Stimulated activated CD8-positive, alpha-beta memory T cell treated with anti-CD3 and anti-CD28 coated beads, Interleukin-15, amount 100 ng/mL, for 1 hour (primary cell): Measurements from ENCODE around the gene FAM162A.
"Not testable (repeated sequence)": the region's sequence is repeated elsewhere in the genome, so short reads cannot be mapped to it uniquely, and the experiment has no call there.

Source experiments
- DNase-seq: peaks from one replicate; pipeline ENCODE4 v3.0.0-alpha.2; 2020; ENCODE audit warnings: low read depth

FAM162A gene

GRCh38 chr3:122421101-122421500 is 37.1 kb downstream of the FAM162A start:
- no peak for DNase-seq

- DNase-seq, result no peak
These were observed 37.9 kb downstream of the FAM162A start for GRCh38 chr3:122421836-122422235.

GRCh38 chr3:122427857-122428471 is 44.0 kb downstream of the FAM162A start:
- no peak for DNase-seq

- no peak for DNase-seq
These were observed 46.4 kb downstream of the FAM162A start for GRCh38 chr3:122430371-122430770.

- DNase-seq, result no peak
These were observed 52.0 kb downstream of the FAM162A start for GRCh38 chr3:122435950-122436349.

- no peak for DNase-seq
These were observed 59.1 kb downstream of the FAM162A start for GRCh38 chr3:122443090-122443489.

GRCh38 chr3:122443762-122444490 is 59.9 kb downstream of the FAM162A start:
- not testable (repeated sequence) for DNase-seq

- not testable (repeated sequence) for DNase-seq
These were observed 60.5 kb downstream of the FAM162A start for GRCh38 chr3:122444491-122444887.

GRCh38 chr3:122448218-122448617 is 64.2 kb downstream of the FAM162A start:
- not testable (repeated sequence) for DNase-seq

- no peak for DNase-seq
These were observed 67.4 kb downstream of the FAM162A start for GRCh38 chr3:122451371-122451770.

- DNase-seq, result no peak
These were observed 72.1 kb downstream of the FAM162A start for GRCh38 chr3:122456074-122456473.

GRCh38 chr3:122457706-122458105 is 73.7 kb downstream of the FAM162A start:
- DNase-seq, result no peak

- no peak for DNase-seq
These were observed 75.0 kb downstream of the FAM162A start for GRCh38 chr3:122458992-122459391.

GRCh38 chr3:122461806-122462205 is 77.8 kb downstream of the FAM162A start:
- no peak for DNase-seq
